HG02798 (cell line): ENCODE measurements around the gene GADD45B.
"Not testable (repeated sequence)": the region's sequence is repeated elsewhere in the genome, so short reads cannot be mapped to it uniquely, and the experiment has no call there.

ENCODE experiments used
- ATAC-seq: cut with Tn5 transposase; IDR thresholded peaks from one replicate; pipeline ENCODE4 v1.9.1; 2021; ENCODE audit warnings: mild to moderate bottlenecking; ENCODE audit not compliant: unreplicated experiment, poor library complexity

GADD45B gene

GRCh38 chr19:2443116-2443784 is 32.7 kb upstream of the GADD45B start:
- ATAC-seq = no peak

- no peak for ATAC-seq
Observed at GRCh38 chr19:2443785-2444182, 32.1 kb upstream of the GADD45B start.

- ATAC-seq = no peak
Observed at GRCh38 chr19:2444251-2445002, 31.5 kb upstream of the GADD45B start.

GRCh38 chr19:2446381-2446780 is 29.5 kb upstream of the GADD45B start:
- ATAC-seq = no peak

- ATAC-seq = no peak
Observed at GRCh38 chr19:2449019-2449418, 26.9 kb upstream of the GADD45B start.

- no peak for ATAC-seq
Observed at GRCh38 chr19:2451138-2451537, 24.8 kb upstream of the GADD45B start.

GRCh38 chr19:2451741-2452140 is 24.2 kb upstream of the GADD45B start:
- no peak for ATAC-seq

GRCh38 chr19:2453431-2454025 is 22.4 kb upstream of the GADD45B start:
- no peak for ATAC-seq

- ATAC-seq = no peak
Observed at GRCh38 chr19:2454199-2454961, 21.5 kb upstream of the GADD45B start.

- no peak for ATAC-seq
Observed at GRCh38 chr19:2454962-2455850, 20.7 kb upstream of the GADD45B start.

- peak; percentile 27 for ATAC-seq
Observed at GRCh38 chr19:2455851-2456570, 19.9 kb upstream of the GADD45B start.

GRCh38 chr19:2457394-2458037 is 18.4 kb upstream of the GADD45B start:
- no peak for ATAC-seq

GRCh38 chr19:2458054-2458453 is 17.9 kb upstream of the GADD45B start:
- ATAC-seq = no peak

GRCh38 chr19:2458776-2459175 is 17.2 kb upstream of the GADD45B start:
- ATAC-seq = not testable (repeated sequence)

- no peak for ATAC-seq
Observed at GRCh38 chr19:2460245-2460644, 15.7 kb upstream of the GADD45B start.

GRCh38 chr19:2461751-2462634 is 13.9 kb upstream of the GADD45B start:
- ATAC-seq = peak; percentile 66

- ATAC-seq = no peak
Observed at GRCh38 chr19:2462635-2463421, 13.1 kb upstream of the GADD45B start.
